ENCODE results near the gene KCTD1.

KCTD1 gene

DNA sequence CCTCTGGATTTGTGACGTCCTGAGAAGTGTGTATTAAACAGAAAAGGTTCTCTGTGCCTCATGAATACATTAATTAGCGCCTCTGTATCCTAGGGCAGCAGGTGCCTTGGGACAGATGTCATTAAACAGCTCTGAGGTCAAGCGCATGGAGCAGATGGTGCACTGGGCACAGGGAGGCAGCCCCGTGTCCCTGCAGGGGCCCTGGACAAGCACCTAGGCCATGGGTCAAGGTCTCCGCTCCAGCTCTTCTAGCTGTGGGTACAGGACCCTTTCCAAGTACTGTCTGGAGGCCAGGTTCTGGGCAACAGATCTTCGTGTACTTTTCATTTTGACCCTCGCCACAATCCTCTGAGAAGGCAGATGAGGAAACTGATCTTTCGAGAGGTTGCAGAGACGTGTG, 126.4 kb downstream of the KCTD1 start:
- TF ChIP-seq, protein P1, sequence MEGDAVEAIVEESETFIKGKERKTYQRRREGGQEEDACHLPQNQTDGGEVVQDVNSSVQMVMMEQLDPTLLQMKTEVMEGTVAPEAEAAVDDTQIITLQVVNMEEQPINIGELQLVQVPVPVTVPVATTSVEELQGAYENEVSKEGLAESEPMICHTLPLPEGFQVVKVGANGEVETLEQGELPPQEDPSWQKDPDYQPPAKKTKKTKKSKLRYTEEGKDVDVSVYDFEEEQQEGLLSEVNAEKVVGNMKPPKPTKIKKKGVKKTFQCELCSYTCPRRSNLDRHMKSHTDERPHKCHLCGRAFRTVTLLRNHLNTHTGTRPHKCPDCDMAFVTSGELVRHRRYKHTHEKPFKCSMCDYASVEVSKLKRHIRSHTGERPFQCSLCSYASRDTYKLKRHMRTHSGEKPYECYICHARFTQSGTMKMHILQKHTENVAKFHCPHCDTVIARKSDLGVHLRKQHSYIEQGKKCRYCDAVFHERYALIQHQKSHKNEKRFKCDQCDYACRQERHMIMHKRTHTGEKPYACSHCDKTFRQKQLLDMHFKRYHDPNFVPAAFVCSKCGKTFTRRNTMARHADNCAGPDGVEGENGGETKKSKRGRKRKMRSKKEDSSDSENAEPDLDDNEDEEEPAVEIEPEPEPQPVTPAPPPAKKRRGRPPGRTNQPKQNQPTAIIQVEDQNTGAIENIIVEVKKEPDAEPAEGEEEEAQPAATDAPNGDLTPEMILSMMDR (IDR thresholded peaks at IDR 0.05; ENCODE audit: insufficient read depth, low read depth, low read length, missing control alignments), result no peak
- no peak overlapping the region for H3K4me3 ChIP-seq (ENCODE audit: low read length)
- DNase-seq (ENCODE audit: low read depth), result no peak

DNA sequence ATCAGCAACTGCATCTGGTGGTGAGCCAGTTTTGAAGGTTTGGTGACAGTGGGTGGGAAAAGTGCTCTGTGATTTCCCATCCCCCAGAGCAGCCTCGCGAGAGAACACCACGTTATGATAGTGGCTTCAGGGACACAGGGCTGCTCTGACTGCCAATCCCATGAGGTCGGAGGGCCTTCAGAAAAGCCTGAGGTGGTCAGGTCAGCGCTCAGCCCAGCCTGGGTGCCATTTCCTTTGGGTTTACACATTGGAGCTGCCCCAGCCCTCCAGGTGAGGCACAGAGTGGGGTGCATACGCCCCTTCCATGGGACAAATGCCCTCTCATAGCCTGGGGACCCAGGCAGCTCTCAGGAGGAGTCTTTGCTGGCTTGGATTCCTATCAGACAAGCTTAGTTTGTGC, 126.8 kb downstream of the KCTD1 start:
- no peak overlapping the region for H3K4me3 ChIP-seq (ENCODE audit: low read length)
- TF ChIP-seq, protein P1 (IDR thresholded peaks at IDR 0.05; ENCODE audit: insufficient read depth, low read depth, low read length, missing control alignments), result no peak
- no peak for DNase-seq (ENCODE audit: low read depth)

DNA sequence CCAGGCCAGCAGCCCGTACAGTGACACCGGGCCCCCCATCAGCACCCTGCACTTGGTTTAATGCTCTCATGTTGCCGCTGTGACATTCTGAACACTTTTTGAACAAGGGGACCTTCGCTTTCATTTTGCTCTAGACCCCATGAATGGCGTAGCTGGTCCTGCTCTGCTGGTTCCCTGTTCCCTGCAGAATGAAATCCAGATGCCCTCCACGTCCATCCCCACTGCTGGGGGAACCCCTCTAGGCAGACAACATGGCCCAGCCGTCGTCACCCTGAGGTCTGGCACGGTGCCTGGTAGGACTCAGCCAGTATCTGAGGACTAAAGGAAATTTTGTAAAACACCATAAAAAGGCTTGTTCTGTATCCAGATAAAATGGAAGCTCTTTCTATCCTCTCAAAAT, 128.6 kb downstream of the KCTD1 start:
- no peak for DNase-seq (ENCODE audit: low read depth)
- no peak overlapping the region for H3K4me3 ChIP-seq (ENCODE audit: low read length)
- TF ChIP-seq, protein P1 (IDR thresholded peaks at IDR 0.05; ENCODE audit: insufficient read depth, low read depth, low read length, missing control alignments), result no peak

DNA sequence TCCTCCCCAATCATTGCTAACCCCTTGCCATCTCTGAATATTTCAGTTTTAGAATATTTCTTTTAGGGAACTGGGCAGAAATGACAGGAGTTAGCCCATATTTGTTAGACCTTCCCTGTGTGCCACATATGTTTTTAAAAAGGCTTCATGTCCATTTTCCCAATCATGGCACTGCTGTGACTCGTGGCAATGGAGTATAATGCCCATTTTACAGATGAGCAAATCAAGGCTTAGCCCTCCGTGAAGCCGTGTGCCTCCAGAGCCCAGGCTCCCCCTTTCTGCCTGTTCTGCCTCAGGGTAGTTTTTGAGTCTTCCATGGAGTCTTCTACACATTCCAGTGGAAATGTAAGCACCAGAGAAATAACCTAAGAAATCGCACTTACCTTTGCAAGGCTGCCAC, 130.1 kb downstream of the KCTD1 start:
- TF ChIP-seq, protein P1 (IDR thresholded peaks at IDR 0.05; ENCODE audit: insufficient read depth, low read depth, low read length, missing control alignments), result no peak
- no peak for DNase-seq (ENCODE audit: low read depth)

DNA sequence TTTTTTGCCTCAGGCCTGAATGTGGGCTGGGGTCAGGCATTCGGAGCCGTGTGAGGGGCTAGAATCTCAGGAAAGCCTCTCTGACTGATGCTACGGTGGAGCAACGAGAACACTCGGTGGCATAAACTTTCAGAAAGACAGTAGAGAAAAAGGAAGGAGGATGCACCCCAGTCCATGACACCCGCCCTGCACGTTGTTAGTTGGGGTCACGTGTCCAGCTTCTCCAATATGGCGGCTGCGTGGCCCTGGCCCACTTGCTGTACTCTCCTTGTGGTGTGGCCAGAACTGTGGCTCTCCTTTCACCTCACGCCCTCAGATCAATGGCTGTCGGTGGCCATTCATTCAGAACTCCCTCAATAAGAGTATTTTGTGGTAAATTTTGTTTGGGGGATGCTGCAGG, 131.2 kb downstream of the KCTD1 start:
- TF ChIP-seq, protein P1 (IDR thresholded peaks at IDR 0.05; ENCODE audit: insufficient read depth, low read depth, low read length, missing control alignments), result no peak
- DNase-seq (ENCODE audit: low read depth), result no peak
- no peak overlapping the region for H3K4me3 ChIP-seq (ENCODE audit: low read length)

More for the DNA sequence above, 130.1 kb downstream of the KCTD1 start:
- H3K4me3 ChIP-seq (ENCODE audit: low read length), result no peak overlapping the region

DNA sequence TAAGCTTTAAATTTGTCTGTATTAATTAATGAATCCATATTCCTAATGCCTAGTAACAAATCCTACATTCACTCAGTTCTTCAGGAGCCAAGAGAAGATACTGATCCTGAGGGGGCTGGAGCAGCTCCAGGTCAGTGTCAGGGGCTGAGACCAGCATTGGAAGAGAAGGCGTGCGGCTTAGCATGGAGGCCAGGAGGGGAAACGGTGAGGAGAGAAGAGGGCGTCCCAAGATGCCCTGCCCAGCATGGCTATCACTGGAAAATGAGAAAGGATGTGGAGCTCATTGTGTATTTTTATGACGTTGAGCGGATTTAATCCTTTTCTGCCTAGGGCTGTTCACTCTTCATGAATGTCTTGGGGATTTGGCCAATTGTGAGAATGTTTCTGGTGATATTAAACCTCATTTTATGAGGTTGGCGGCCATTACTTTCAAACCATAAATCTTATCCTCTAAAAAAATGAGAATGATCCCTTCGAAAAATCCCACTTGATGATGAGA, 131.7 kb downstream of the KCTD1 start:
- no peak overlapping the region for H3K4me3 ChIP-seq (ENCODE audit: low read length)
- DNase-seq (ENCODE audit: low read depth), result no peak

DNA sequence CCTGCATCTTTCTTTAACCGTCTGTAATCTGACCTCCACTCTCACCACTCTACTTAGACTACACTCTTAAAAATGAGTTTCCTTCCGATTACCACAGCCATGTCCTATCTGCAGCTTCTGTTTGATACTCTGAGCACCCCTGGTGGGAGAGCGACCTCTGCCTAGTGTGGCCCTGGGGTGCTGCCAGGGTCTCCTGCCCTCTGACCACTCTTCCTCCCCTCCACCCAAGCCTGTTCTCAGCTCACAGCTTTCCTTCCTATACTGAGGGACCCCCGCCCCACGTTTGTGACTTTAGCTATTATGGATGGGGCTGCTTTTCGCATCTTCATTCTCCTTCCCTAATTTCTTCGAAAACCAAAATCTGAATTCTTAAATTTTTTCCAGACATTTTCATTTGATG, 132.7 kb downstream of the KCTD1 start:
- TF ChIP-seq, protein P1 (IDR thresholded peaks at IDR 0.05; ENCODE audit: insufficient read depth, low read depth, low read length, missing control alignments), result no peak
- no peak overlapping the region for H3K4me3 ChIP-seq (ENCODE audit: low read length)
- DNase-seq (ENCODE audit: low read depth), result no peak

More for the DNA sequence above, 131.7 kb downstream of the KCTD1 start:
- TF ChIP-seq, protein P1 (IDR thresholded peaks at IDR 0.05; ENCODE audit: insufficient read depth, low read depth, low read length, missing control alignments), result no peak
